Fibroblast of skin of scalp (primary cell): ENCODE results near the gene CNOT9.

ENCODE experiments used
- DNase-seq: peaks from one replicate; pipeline ENCODE4 v3.0.0-alpha.2; 2013

The CNOT9 gene

GRCh38 chr2:218645126-218645525 is 76.5 kb downstream of the CNOT9 start:
- DNase-seq = no peak
